ENCODE data around the gene C5orf63. TPM values are rescaled to one million over a fixed set of nuclear protein-coding genes. Genes with fewer than 3 reads are reported as not detected.
A peak's percentile ranks its signal among the peaks of the same experiment; 100 is the strongest.

The C5orf63 gene
- total and polyA plus RNA-seq, 2 donors (not counting 1 experiment from before 2014, with no cell fraction given), result 10.3 to 20.0 TPM

- Mint-ChIP-seq H3K9me3 (ENCODE audit: insufficient read depth) (no peaks in the 10 kb centered on the region), H3K27me3 (no peaks in the 10 kb centered on the region), H3K4me1 (no peaks in the 10 kb centered on the region), H3K4me3 (no peak overlapping the region), H3K27ac (no peak overlapping the region)
- no peak overlapping the region for H2AFZ ChIP-seq (ENCODE audit: insufficient read depth, low read depth, low read length, poor library complexity, severe bottlenecking)
- H4K20me1 ChIP-seq (ENCODE audit: control insufficient read depth, insufficient read depth, low read length, poor library complexity, severe bottlenecking), result no peaks in the 10 kb centered on the region
- no peak for TF ChIP-seq EZH2 (IDR thresholded peaks at IDR 0.05; ENCODE audit: borderline replicate concordance, insufficient read depth, low read depth, low read length, poor library complexity, severe bottlenecking)
- TF ChIP-seq CTCF (IDR thresholded peaks at IDR 0.05), result no peak
- no peak overlapping the region for H3K9ac ChIP-seq (ENCODE audit: low read length)
- H3K9me3 ChIP-seq (ENCODE audit: control extremely low read depth in 1 of 3, control insufficient read depth in 2 of 3, insufficient read depth in 1 of 3, low read length in 2 of 3), result no peaks in the 10 kb centered on the region
- CTCF ChIA-PET, result interaction anchor here (0.6 to 1.7 kb wide), 2 partner anchors 18 to 178 kb away, joined by 3 to 4 read pairs; no protein-coding TSS in a partner anchor
- ATAC-seq (ENCODE audit: low read depth), result no peak
- no peaks in the 10 kb centered on the region for H3K79me2 ChIP-seq (ENCODE audit: control insufficient read depth, insufficient read depth, low read length)
- H3K27ac ChIP-seq (ENCODE audit: low read length in 2 of 2), result no peak overlapping the region
- no peaks in the 10 kb centered on the region for H3K4me1 ChIP-seq (ENCODE audit: control insufficient read depth in 2 of 2, insufficient read depth in 2 of 2, low read length in 2 of 2)
- no peak overlapping the region for H3K4me3 ChIP-seq (ENCODE audit: control extremely low read depth in 1 of 5, extremely low read depth in 1 of 5, insufficient read depth in 1 of 5, low read depth in 2 of 5, low read length in 4 of 5)
- no peaks in the 10 kb centered on the region for H3K27me3 ChIP-seq (replicated peaks in 1 of 4; ENCODE audit: control extremely low read depth in 1 of 4, control insufficient read depth in 3 of 4, insufficient read depth in 4 of 4, low read length in 3 of 4)
- DNase-seq, result no peak
- H3K36me3 ChIP-seq (replicated peaks in 1 of 2; ENCODE audit: control extremely low read depth in 1 of 2, control insufficient read depth in 1 of 2, extremely low read depth in 1 of 2, insufficient read depth in 2 of 2, low read length in 1 of 2), result peaks cover 0 to 6% of the 10 kb centered on the region in 2 experiments
- intact Hi-C loops (cut with micrococcal nuclease), result loop anchor here (10.0 kb wide), 1 partner anchor 268 kb away; no protein-coding TSS in a partner anchor
- no peak overlapping the region for H3K4me2 ChIP-seq (replicated peaks; ENCODE audit: low read depth, low read length, poor library complexity, severe bottlenecking)
- 97% methylated on average over 3 of the region's 4 CpGs for WGBS (ENCODE audit: insufficient coverage)
- POLR2A ChIA-PET, result no interaction called here
Measured at GRCh38 chr5:127046343-127047072, 26.8 kb downstream of the C5orf63 start.

GRCh38 chr5:127042593-127042992 is 30.7 kb downstream of the C5orf63 start:
- H3K4me1 Mint-ChIP-seq, result peaks cover 6% of the 10 kb centered on the region

More at GRCh38 chr5:127042593-127042992, 30.7 kb downstream of the C5orf63 start:
- ChIA-PET CTCF (interaction anchor here (1.0 kb wide), 1 partner anchor 205 kb away, joined by 4 read pairs; no protein-coding TSS in a partner anchor), POLR2A (no interaction called here)
- Mint-ChIP-seq H3K27me3 (no peaks in the 10 kb centered on the region), H3K4me3 (no peak overlapping the region), H3K9me3 (ENCODE audit: insufficient read depth) (no peaks in the 10 kb centered on the region), H3K27ac (no peak overlapping the region)
- TF ChIP-seq CTCF (IDR thresholded peaks at IDR 0.05), result peak; percentile 27
- TF ChIP-seq EZH2 (IDR thresholded peaks at IDR 0.05; ENCODE audit: borderline replicate concordance, insufficient read depth, low read depth, low read length, poor library complexity, severe bottlenecking), result no peak
- H3K27me3 ChIP-seq (replicated peaks in 1 of 4; ENCODE audit: control extremely low read depth in 1 of 4, control insufficient read depth in 3 of 4, insufficient read depth in 4 of 4, low read length in 3 of 4), result no peaks in the 10 kb centered on the region
- H3K4me3 ChIP-seq (ENCODE audit: control extremely low read depth in 1 of 5, extremely low read depth in 1 of 5, insufficient read depth in 1 of 5, low read depth in 2 of 5, low read length in 4 of 5), result no peak overlapping the region
- no peaks in the 10 kb centered on the region for H3K79me2 ChIP-seq (ENCODE audit: control insufficient read depth, insufficient read depth, low read length)
- DNase-seq (peak; percentile 27), ATAC-seq (ENCODE audit: low read depth) (no peak)
- H4K20me1 ChIP-seq (ENCODE audit: control insufficient read depth, insufficient read depth, low read length, poor library complexity, severe bottlenecking), result no peaks in the 10 kb centered on the region
- no peaks in the 10 kb centered on the region for H3K4me1 ChIP-seq (ENCODE audit: control insufficient read depth in 2 of 2, insufficient read depth in 2 of 2, low read length in 2 of 2)
- H3K9ac ChIP-seq (ENCODE audit: low read length), result no peak overlapping the region
- no peaks in the 10 kb centered on the region for H3K9me3 ChIP-seq (ENCODE audit: control extremely low read depth in 1 of 3, control insufficient read depth in 2 of 3, insufficient read depth in 1 of 3, low read length in 2 of 3)
- no peak overlapping the region for H2AFZ ChIP-seq (ENCODE audit: insufficient read depth, low read depth, low read length, poor library complexity, severe bottlenecking)
- H3K36me3 ChIP-seq (replicated peaks in 1 of 2; ENCODE audit: control extremely low read depth in 1 of 2, control insufficient read depth in 1 of 2, extremely low read depth in 1 of 2, insufficient read depth in 2 of 2, low read length in 1 of 2), result peaks cover 0 to 3% of the 10 kb centered on the region in 2 experiments
- H3K4me2 ChIP-seq (replicated peaks; ENCODE audit: low read depth, low read length, poor library complexity, severe bottlenecking), result no peak overlapping the region
- intact Hi-C loops (cut with micrococcal nuclease), result loop anchor here (2.0 to 10.0 kb wide), 2 partner anchors 204 to 272 kb away; no protein-coding TSS in a partner anchor
- WGBS (ENCODE audit: insufficient coverage), result no CpG with 5 or more reads among the region's 2 CpGs
- H3K27ac ChIP-seq (ENCODE audit: low read length in 2 of 2), result no peak overlapping the region
